Measurements from ENCODE around the gene PLEKHA6. TPM values are rescaled to one million over a fixed set of nuclear protein-coding genes. Genes with fewer than 3 reads are reported as not detected.

PLEKHA6 gene
- total and polyA plus RNA-seq, 12 donors = 3.3 to 34.9 (median 18.1) TPM

GRCh38 chr1:204319462-204319861 is 40.3 kb downstream of the PLEKHA6 start:
- 93 to 94% methylated on average over 6 of the region's 6 CpGs for whole genome bisulfite sequencing, 2 donors
- ATAC-seq = no peak
- no peak overlapping the region for H3K27ac ChIP-seq

GRCh38 chr1:204319027-204319426 is 40.7 kb downstream of the PLEKHA6 start:
- 73 to 83% methylated on average over 5 of the region's 5 CpGs for WGBS, 2 donors
- no peak for DNase-seq
- ATAC-seq = peak in 1 of 8 donors; percentile 27
- intact Hi-C loops (cut with DNase I) = no loop called here
- TF ChIP-seq CTCF (IDR thresholded peaks at IDR 0.05) = no peak
- H3K4me1 ChIP-seq = peaks cover 0 to 16% (median 2%) of the 10 kb centered on the region in 9 donors
- no peak overlapping the region for H3K27ac ChIP-seq
- H3K4me3 ChIP-seq = no peak overlapping the region
- H3K9me3 ChIP-seq = no peaks in the 10 kb centered on the region
- no peaks in the 10 kb centered on the region for H3K36me3 ChIP-seq
- H3K27me3 ChIP-seq = no peaks in the 10 kb centered on the region

More at GRCh38 chr1:204319462-204319861, 40.3 kb downstream of the PLEKHA6 start:
- Histone ChIP-seq H3K9me3 (no peaks in the 10 kb centered on the region), H3K4me3 (no peak overlapping the region), H3K36me3 (no peaks in the 10 kb centered on the region), H3K27me3 (no peaks in the 10 kb centered on the region), H3K4me1 (peaks cover 0 to 11% (median 0%) of the 10 kb centered on the region in 9 donors)
- no peak for TF ChIP-seq CTCF (IDR thresholded peaks at IDR 0.05)
- DNase-seq = no peak
- intact Hi-C loops (cut with DNase I) = no loop called here

GRCh38 chr1:204318324-204318723 is 41.4 kb downstream of the PLEKHA6 start:
- no peak for ATAC-seq
- Histone ChIP-seq H3K4me1 (peaks cover 0 to 23% (median 8%) of the 10 kb centered on the region in 9 donors), H3K27ac (no peak overlapping the region), H3K27me3 (no peaks in the 10 kb centered on the region), H3K36me3 (no peaks in the 10 kb centered on the region), H3K9me3 (no peaks in the 10 kb centered on the region), H3K4me3 (no peak overlapping the region)
- WGBS, 2 donors = 78 to 87% methylated on average over 5 of the region's 5 CpGs
- DNase-seq = no peak
- intact Hi-C loops (cut with DNase I) = no loop called here
- TF ChIP-seq CTCF (IDR thresholded peaks at IDR 0.05) = no peak

GRCh38 chr1:204317170-204317569 is 42.6 kb downstream of the PLEKHA6 start:
- Histone ChIP-seq H3K4me1 (peaks cover 0 to 25% (median 8%) of the 10 kb centered on the region in 9 donors), H3K27ac (no peak overlapping the region), H3K4me3 (no peak overlapping the region), H3K9me3 (no peaks in the 10 kb centered on the region), H3K27me3 (no peaks in the 10 kb centered on the region), H3K36me3 (no peaks in the 10 kb centered on the region)
- 55 to 65% methylated on average over 5 of the region's 5 CpGs for WGBS, 2 donors
- TF ChIP-seq CTCF (IDR thresholded peaks at IDR 0.05) = no peak
- intact Hi-C loops (cut with DNase I) = no loop called here
- DNase-seq = no peak
- ATAC-seq = no peak

Data from heart right ventricle (tissue), 16 donors.